Right renal pelvis (tissue), 4 donors: Measurements from ENCODE around the gene ADAM8. TPM values are rescaled to one million over a fixed set of nuclear protein-coding genes. Genes with fewer than 3 reads are reported as not detected.
"Not testable (repeated sequence)": the region's sequence is repeated elsewhere in the genome, so short reads cannot be mapped to it uniquely, and the experiment has no call there.

ENCODE experiments used
- DNase-seq, 4 donors: peaks; one replicate each; pipeline ENCODE4 v3.0.0-alpha.2; 2013; ENCODE audit warnings: low read depth in 4 of 4, low spot score in 3 of 4, missing footprints in 1 of 4
- polyA plus RNA-seq, 4 donors: library from polyadenylated mRNA; unstranded; fragments of 120-200 nt; gene quantifications; one replicate each; pipeline ENCODE4 v1.2.1, GENCODE V29; 2013; ENCODE audit not compliant: insufficient read length in 4 of 4

Gene ADAM8
- 1 to 10 TPM; 2.2 to 2.7 (median 2.5) TPM for polyA plus RNA-seq

- DNase-seq: no peak
These were observed at the start of gene ADAM8 for GRCh38 chr10:133276435-133277201. ADAM8 (minus strand) TSS chr10:133276868; CDS start chr10:133276817, 51 bp downstream.

DNA sequence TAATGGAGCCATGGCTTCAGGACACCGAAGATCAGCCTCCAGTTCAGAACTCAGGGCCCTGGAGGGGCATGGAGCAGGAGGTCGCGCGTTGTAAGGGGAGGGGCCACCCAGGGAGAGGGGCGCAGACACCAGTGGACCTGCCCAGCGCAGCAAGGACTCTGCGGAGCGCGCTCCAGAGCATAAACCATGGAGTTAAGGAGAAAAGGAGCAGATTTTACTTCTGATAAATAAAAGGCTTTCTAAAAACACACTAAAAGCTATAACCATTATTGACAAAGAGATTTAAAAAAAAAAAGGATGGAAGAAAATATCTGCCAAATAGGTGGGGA, 49.5 kb upstream of the ADAM8 start:
- DNase-seq: no peak

DNA sequence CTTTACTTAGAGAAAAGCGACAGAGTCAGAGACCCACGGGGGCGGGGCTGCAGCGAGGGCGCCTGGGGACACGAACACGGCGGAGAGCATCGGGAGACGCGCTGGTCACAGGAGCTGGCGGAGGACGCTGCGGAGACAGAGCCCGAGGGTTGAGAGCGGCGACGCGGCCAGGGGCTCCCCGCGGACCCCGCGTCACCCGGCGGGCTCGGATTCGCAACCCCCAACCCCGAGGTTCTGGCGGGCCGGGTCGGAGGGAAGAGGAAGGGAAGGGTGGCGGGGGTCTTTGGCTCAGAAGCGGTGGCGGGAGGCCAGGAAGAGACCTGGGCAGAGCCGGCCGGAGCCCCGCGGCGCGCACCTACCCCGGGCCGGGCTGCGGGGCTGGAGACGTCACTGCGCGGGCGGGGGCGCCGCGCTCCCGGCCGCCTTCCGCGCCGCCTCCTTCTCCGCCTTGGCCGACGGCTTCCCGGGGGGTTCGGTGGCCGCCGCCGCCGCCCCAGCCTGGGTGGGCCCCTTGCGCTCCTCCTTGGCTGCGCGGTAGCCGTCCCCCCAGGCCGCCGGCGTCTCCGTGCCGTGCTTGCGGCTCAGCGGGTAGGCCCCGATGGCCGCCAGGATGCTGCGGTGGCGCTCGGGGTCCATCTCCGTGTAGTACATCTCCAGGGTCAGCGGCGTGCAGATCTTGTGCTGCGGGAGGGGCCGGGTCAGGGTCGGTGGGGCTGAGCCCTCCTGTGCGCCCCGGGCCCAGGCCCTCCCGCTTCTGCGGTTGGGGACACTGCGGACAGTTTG, 49.0 kb upstream of the ADAM8 start:
- DNase-seq: no peak

DNA sequence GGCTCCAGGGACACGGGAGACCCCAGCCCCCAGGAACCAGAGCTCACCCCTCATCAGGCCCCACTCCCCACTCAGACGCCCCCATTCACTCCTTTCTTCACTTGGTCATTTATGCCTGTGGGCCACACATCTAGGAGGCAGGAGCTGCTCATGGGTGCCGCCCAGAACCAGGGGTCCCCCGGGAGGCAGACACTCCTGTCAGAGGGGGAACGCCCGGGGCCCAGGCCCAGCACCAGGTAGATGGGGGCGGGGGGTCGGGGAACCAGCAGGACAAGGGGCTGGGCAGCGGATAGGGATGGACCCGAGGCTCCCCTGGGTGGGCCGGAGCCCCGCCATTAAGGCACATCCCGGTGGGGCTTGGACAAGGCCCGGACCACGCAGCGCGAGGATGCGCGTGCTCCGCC, 48.2 kb upstream of the ADAM8 start:
- DNase-seq: no peak

- no peak for DNase-seq
These were observed 47.6 kb upstream of the ADAM8 start for GRCh38 chr10:133324198-133324792.

- DNase-seq: not testable (repeated sequence)
These were observed 45.5 kb upstream of the ADAM8 start for GRCh38 chr10:133322064-133322709.

- not testable (repeated sequence) for DNase-seq
These were observed 44.3 kb upstream of the ADAM8 start for GRCh38 chr10:133320852-133321422.

- DNase-seq: peak in 2 of 4 donors; percentile 36 to 40
These were observed 41.9 kb upstream of the ADAM8 start for GRCh38 chr10:133318494-133319127.

- DNase-seq: no peak
These were observed 40.1 kb upstream of the ADAM8 start for GRCh38 chr10:133316732-133317131.

- no peak for DNase-seq
These were observed 39.6 kb upstream of the ADAM8 start for GRCh38 chr10:133316266-133316665.

DNA sequence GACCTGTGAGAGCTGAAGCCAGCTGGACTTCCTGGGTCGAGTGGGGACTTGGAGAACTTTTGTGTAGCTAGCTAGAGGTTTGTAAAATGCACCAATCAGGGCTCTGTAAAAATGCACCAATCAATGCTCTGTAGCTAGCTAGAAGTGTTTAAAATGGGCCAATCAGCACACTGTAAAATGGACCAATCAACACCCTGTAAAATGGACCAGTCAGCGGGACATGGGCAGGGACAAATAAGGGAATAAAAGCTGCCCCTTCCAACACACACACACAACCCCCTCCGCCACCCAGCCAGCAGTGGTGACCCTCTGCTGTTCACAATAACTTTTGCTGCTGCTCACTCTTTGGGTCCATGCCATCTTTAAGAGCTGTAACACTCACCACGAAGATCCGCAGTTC, 39.2 kb upstream of the ADAM8 start:
- no peak for DNase-seq

- DNase-seq: no peak
These were observed 38.2 kb upstream of the ADAM8 start for GRCh38 chr10:133314911-133315310.

DNA sequence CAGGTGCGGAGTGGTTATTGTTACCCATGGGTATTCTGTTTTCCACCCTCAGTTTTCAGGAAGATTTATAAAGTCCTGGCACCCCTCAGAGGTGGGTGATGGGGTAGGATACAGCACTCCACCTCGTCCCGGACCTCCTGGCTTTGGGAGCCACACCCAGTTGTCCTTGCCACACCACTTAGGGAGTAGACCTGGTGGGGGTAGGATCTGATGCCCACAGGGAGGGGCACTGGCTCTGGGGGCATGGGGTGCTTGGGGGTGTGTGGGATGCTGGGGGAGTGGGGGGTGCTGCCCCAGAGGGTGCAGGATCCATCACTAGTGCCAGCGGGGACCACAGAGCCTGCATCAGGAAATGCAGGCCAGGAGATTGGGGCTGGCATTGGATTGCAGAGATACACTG, 36.5 kb upstream of the ADAM8 start:
- DNase-seq: no peak

GRCh38 chr10:133312769-133313145, 36.1 kb upstream of the ADAM8 start:
- DNase-seq: no peak

DNA sequence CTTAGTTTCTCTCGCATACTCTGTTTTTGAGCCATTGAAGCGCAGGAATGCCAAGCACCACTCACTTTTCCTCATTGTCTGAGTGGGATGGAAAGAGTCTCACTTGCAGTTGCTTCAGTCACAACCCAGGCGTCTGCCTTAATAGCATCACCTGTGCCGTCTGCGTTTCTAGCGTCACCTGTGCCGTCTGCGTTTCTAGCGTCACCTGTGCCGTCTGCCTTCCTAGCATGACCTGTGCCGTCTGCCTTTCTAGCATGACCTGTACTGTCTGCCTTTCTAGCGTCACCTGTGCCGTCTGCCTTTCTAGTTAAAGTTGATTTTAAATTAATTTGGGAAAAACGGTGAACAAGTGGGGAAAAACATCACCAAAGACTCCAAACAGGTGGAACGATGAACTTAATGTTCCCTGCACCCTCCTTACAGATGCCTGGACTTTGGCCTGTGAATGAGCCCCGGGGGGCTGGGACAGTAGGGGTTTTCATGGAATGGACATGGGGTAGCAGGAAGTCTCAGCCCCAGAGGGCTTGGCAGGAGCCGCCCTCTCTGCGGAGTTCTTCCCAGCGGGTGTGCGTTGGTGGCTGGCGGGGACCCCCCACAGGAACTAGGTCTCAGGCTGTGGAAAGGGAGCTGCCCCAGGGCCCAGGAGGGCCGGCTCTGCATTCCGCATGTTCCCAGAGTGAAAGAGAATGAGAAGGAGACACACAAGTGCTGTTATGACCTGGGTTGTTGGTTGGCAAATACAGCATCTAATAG, 35.5 kb upstream of the ADAM8 start:
- DNase-seq: no peak

- DNase-seq: no peak
These were observed 34.9 kb upstream of the ADAM8 start for GRCh38 chr10:133311570-133311969.

DNA sequence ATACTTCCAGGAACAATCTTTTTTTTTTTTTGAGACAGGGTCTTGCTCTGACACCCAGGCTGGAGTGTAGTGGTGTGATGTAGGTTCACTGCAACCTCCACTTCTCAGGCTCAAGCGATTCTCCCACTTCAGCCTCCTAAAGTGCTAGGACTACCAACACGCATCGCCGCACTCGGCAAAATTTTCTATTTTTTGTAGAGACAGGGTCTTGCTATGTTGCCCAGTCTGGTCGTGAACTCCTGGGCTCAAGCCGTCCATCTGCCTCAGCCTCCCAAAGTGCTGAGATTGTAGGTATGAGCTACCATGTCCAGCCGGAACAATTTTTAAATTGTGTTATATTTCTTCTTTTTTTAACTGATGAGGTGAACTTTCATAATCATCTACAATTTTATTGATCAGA, 34.1 kb upstream of the ADAM8 start:
- no peak for DNase-seq

GRCh38 chr10:133310399-133310755, 33.7 kb upstream of the ADAM8 start:
- no peak for DNase-seq

DNA sequence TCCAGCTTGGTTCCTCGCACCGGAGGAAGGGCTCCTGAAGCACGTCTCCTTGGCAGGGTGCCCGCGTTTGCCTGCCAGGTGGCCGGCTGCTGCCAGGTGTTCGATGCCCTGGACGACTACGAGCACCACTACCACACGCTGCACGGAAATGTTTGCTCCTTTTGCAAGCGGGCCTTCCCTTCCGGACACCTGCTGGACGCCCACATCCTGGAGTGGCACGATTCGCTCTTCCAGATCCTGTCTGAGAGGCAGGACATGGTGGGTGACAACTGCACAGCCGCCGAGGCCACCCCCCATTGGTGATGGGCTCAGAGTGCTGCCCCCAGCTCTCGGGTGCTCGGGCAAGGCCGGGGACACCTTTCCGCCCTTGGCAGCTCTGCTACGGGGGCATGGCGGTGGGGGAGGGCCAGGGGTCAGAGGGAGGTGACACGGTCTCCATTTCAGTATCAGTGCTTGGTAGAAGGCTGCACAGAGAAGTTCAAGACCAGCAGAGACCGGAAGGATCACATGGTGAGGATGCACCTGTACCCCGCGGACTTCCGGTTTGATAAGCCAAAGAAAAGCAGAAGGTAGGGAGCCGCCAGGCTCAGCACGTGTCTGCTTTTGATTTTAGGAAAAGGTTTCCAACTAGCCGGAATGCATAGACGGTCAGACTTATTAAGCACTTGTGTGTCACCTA, 33.2 kb upstream of the ADAM8 start:
- no peak for DNase-seq
